Uterus (tissue), 2 donors: ENCODE results near the gene ID3.

Experiments
- CTCF ChIP-seq, 4 experiments: fragments of 200-600 bp in 2 of 4; fragments of 450-650 bp in 2 of 4; sonication (generic) in 2 of 4; IDR thresholded peaks; one replicate each; pipeline ENCODE4 v1.5.1; 2016 to 2019; ENCODE audit warnings: antibody characterized with exemption in 4 of 4, mild to moderate bottlenecking in 2 of 4, moderate library complexity in 1 of 4
- POLR2A ChIP-seq, 2 donors: fragments of 450-650 bp; IDR thresholded peaks; one replicate each; pipeline ENCODE4 v1.6.1; 2016; ENCODE audit warnings: antibody characterized with exemption in 2 of 2, mild to moderate bottlenecking in 1 of 2, moderate library complexity in 1 of 2

- TF ChIP-seq POLR2A (IDR thresholded peaks at IDR 0.05) (no peak), CTCF (IDR thresholded peaks at IDR 0.05) (no peak)
Measured at GRCh38 chr1:23522244-23522982, 36.9 kb downstream of the ID3 start.
